Measurements from ENCODE around the gene CREBRF.

Gene CREBRF

DNA sequence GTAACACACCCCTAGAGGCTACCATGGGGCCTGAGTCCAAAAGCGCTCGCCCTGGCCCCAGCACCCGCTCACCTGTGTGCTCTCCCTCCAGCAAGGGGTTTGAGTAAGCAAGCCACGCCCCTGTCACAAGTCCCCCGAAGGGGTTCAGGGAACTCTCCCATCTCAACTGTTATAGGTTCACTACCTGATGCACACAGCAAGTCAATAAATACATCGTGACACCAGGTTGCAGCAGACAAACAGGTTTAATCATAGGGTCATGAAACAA, 8.4 kb upstream of the CREBRF start:
- TF ChIP-seq, protein P1, sequence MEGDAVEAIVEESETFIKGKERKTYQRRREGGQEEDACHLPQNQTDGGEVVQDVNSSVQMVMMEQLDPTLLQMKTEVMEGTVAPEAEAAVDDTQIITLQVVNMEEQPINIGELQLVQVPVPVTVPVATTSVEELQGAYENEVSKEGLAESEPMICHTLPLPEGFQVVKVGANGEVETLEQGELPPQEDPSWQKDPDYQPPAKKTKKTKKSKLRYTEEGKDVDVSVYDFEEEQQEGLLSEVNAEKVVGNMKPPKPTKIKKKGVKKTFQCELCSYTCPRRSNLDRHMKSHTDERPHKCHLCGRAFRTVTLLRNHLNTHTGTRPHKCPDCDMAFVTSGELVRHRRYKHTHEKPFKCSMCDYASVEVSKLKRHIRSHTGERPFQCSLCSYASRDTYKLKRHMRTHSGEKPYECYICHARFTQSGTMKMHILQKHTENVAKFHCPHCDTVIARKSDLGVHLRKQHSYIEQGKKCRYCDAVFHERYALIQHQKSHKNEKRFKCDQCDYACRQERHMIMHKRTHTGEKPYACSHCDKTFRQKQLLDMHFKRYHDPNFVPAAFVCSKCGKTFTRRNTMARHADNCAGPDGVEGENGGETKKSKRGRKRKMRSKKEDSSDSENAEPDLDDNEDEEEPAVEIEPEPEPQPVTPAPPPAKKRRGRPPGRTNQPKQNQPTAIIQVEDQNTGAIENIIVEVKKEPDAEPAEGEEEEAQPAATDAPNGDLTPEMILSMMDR (IDR thresholded peaks at IDR 0.05; ENCODE audit: insufficient read depth, low read depth, low read length, missing control alignments), result no peak
- no peak for DNase-seq (ENCODE audit: low read depth)
- H3K4me3 ChIP-seq (ENCODE audit: low read length), result no peak overlapping the region

DNA sequence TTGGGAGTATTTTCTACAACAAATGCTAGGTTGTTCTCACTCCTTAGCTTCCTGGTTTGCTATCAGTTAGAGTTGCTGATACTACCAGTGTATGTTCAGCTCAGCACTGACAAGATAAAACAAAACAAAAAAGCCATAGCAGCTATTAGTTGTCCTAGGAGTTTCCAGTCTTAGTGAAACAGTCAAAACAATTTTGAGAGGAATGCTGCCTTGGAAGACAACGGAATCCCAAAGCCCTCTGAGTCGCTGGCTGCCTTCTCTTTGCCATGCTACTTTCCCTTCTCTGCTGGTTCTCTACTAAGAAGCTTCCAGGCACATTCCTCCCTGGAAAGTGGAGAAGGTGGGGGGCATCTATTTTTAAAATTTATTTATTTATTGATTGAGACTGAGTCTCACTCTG, 5.4 kb upstream of the CREBRF start:
- TF ChIP-seq, protein P1 (IDR thresholded peaks at IDR 0.05; ENCODE audit: insufficient read depth, low read depth, low read length, missing control alignments), result no peak
- no peak overlapping the region for H3K4me3 ChIP-seq (ENCODE audit: low read length)
- DNase-seq (ENCODE audit: low read depth), result no peak

DNA sequence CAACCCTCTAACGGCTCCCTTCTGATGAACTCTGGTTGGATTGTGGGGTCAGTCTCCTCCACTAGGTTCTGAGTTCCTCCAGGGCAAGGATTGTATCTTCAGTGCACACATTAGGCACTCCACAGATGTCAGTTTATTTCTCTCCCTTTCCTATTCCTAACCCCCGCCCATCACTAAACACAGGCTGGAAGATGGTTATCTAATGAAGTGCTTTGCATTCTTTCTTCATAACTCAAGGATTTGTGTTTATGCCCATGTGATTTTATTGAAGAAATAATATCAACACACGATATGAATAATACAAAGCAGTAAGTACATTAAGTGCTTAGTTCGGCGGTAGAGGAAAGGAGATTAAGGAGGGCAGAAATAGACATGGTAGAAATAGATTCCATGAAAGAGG, 4.4 kb upstream of the CREBRF start:
- DNase-seq (ENCODE audit: low read depth), result no peak
- TF ChIP-seq, protein P1 (IDR thresholded peaks at IDR 0.05; ENCODE audit: insufficient read depth, low read depth, low read length, missing control alignments), result no peak
- H3K4me3 ChIP-seq (ENCODE audit: low read length), result no peak overlapping the region

DNA sequence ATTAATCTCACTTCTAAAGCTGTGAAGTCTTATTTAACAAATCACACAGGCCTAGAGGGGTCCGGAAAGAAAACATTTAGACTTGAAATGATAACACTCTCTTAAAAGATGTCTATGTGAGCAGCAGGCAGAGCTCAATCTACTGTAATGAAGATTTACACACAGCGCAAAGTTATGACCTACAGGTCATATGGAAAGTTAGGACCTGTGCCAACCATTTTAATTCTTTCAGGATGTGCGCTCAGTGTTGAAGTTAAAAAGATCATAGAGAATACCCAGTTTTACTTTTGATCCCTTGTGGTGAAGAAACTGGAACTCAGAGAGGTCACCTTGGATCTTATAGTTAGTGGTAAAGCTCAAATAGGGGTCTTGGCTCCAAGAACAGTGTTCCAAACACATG, 3.1 kb upstream of the CREBRF start:
- no peak overlapping the region for H3K4me3 ChIP-seq (ENCODE audit: low read length)
- TF ChIP-seq, protein P1 (IDR thresholded peaks at IDR 0.05; ENCODE audit: insufficient read depth, low read depth, low read length, missing control alignments), result no peak
- no peak for DNase-seq (ENCODE audit: low read depth)

DNA sequence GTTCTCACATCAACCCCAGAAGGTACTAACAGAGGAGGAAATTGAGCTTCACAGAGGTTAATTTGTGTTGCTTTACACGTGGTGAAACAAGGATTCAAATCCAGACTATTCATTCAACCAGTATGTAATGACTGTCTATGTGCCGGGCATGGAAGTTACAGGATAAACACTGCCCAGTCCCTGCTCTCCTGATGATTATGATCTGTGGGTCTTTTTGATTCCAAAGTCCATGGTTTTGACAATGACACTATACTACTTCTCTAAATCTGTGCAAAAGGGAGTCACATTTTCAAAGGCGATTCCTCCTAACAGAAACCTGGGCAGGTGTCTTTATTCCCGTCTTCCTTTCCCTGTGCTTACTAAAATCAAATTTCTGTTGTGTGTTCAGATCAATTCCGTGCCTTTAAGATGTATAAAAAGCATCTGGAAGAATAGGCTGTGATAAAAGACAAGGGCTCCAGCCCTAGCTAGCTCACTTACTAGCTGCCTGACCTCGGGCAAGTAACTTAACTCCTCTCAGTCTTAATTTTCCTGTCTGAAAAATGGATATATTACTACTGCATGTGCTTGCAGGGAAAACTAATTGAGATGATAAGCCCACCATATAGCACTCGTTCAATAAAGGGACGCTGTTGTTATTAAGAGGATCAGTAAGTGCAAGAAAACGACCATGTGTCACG, 970 bp upstream of the CREBRF start:
- H3K4me3 ChIP-seq (ENCODE audit: low read length), result peak overlapping the region; percentile 55
- TF ChIP-seq, protein P1 (IDR thresholded peaks at IDR 0.05; ENCODE audit: insufficient read depth, low read depth, low read length, missing control alignments), result no peak
- DNase-seq (ENCODE audit: low read depth), result no peak

DNA sequence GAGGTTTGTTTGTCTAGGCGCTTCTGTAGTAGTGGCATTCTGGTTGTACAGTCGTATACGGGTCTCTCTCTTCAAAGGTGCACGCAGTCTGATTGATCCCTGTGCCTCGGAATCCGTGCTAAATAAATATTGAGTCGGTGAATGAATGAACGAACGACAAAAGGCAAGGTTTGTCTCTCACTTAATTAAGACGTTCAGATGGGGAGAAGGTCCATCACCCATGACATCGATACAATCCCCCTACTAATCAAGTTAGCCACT, 500 bp upstream of the CREBRF start:
- TF ChIP-seq, protein P1 (IDR thresholded peaks at IDR 0.05; ENCODE audit: insufficient read depth, low read depth, low read length, missing control alignments), result no peak
- H3K4me3 ChIP-seq (ENCODE audit: low read length), result peak overlapping the region; percentile 55
- DNase-seq (ENCODE audit: low read depth), result no peak

DNA sequence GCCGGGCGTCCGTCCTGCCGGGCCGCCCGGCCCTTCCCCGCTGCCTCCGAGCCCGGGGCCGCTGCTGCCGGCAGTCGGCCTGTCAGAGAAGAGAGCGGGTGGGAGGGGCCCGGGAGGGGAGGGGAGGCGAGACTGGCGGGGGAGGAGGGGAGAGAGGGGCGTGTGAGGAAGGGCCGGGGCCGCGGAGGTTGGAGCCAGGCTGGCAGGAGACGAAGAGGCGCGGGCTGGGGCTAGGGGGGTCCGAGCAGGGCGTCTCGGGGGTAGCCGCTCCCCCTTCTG, 570 bp downstream of the CREBRF start:
- TF ChIP-seq, protein P1 (IDR thresholded peaks at IDR 0.05; ENCODE audit: insufficient read depth, low read depth, low read length, missing control alignments), result no peak
- no peak for DNase-seq (ENCODE audit: low read depth)
- H3K4me3 ChIP-seq (ENCODE audit: low read length), result peak overlapping the region; percentile 55

All from epithelial cell of esophagus (primary cell).